Tibial nerve (tissue), 4 donors: ENCODE measurements around the gene WASHC4.

Experiments
- EP300 ChIP-seq, 2 donors: sonication (generic); formaldehyde crosslinking; IDR thresholded peaks; one replicate each; pipeline ENCODE4 v1.6.1; 2017; ENCODE audit warnings: antibody characterized with exemption in 2 of 2, mild to moderate bottlenecking in 1 of 2
- POLR2A ChIP-seq, 2 donors: fragments of 450-650 bp; IDR thresholded peaks; one replicate each; pipeline ENCODE4 v1.6.1; 2017; ENCODE audit warnings: antibody characterized with exemption in 2 of 2, mild to moderate bottlenecking in 2 of 2, moderate library complexity in 2 of 2
- TF ChIP-seq, protein P1 (sequence below), 5 experiments: fragments of 200-600 bp in 3 of 5; fragments of 450-650 bp in 2 of 5; sonication (generic) in 3 of 5; IDR thresholded peaks; one replicate each; pipeline ENCODE4 v1.5.1; 2016 to 2019; ENCODE audit warnings: antibody characterized with exemption in 5 of 5, mild to moderate bottlenecking in 3 of 5, moderate library complexity in 2 of 5

DNA sequence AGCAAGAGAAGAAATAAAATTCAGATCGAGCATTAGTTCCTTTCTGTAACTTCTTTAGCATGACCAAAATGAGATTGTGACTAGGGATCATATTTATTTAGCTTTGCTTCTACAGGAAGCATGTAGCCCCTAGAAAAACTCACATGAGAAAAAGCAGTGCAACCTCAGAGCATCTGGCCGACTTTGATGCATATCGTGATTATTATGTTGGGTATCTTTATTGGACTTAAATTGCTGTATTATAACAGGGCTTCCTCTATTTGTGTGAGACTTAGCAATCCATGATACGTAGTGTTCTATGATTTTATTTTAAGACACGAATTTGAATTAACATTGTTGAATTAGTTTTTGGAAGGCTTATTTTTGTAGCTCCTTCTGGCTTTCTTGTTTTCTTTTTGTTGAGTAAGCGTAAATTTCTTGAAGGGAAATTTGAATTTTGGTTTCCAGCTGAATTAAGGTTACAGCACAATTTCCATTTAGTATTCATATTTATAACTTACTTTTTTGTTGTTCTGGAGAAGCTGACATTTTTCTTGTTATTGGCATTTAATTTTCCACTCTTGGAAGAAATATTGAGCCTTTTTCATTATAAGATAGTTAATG, 33.9 kb downstream of the WASHC4 start:
- TF ChIP-seq, protein P1, sequence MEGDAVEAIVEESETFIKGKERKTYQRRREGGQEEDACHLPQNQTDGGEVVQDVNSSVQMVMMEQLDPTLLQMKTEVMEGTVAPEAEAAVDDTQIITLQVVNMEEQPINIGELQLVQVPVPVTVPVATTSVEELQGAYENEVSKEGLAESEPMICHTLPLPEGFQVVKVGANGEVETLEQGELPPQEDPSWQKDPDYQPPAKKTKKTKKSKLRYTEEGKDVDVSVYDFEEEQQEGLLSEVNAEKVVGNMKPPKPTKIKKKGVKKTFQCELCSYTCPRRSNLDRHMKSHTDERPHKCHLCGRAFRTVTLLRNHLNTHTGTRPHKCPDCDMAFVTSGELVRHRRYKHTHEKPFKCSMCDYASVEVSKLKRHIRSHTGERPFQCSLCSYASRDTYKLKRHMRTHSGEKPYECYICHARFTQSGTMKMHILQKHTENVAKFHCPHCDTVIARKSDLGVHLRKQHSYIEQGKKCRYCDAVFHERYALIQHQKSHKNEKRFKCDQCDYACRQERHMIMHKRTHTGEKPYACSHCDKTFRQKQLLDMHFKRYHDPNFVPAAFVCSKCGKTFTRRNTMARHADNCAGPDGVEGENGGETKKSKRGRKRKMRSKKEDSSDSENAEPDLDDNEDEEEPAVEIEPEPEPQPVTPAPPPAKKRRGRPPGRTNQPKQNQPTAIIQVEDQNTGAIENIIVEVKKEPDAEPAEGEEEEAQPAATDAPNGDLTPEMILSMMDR (IDR thresholded peaks at IDR 0.05): no peak
- TF ChIP-seq EP300 (IDR thresholded peaks at IDR 0.05) (no peak), POLR2A (IDR thresholded peaks at IDR 0.05) (no peak)
